ENCODE results near the gene AFAP1.

The AFAP1 gene

DNA sequence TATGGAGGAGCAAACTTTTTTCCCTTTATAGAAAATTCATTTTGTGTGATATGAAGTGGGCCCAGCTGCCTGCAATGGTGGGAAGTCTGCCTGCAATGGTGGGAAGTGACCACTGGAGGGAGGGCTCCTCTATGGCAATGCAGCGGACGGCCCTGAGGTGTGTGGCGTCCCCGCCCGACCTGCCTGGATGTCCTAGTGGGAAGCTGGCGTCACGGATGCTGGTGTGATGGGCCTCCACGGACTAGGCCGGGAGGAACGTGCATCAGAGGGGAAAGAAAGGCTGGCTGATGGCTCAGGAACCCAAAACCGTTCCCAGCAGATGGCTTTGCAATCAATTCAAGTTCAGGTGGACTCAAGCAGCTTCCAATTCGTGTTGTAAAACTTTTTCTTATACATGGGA lies 177.9 kb downstream of the AFAP1 start:
- Histone ChIP-seq H3K9me3 (replicated peaks in 1 of 11) (no peaks in the 10 kb centered on the region), H3K4me3 (no peak overlapping the region), H3K36me3 (peaks cover 0 to 31% (median 0%) of the 10 kb centered on the region in 11 experiments; a peak in 3 of 22 replicates), H3K4me1 (peaks cover 28 to 52% (median 38%) of the 10 kb centered on the region in 10 experiments), H3K4me2 (peak overlapping the region in 6 of 11 experiments; percentile 0 to 49 (median 7); a peak in 7 of 22 replicates), H3K27me3 (peaks cover 0 to 6% (median 0%) of the 10 kb centered on the region in 11 experiments; a peak in 2 of 22 replicates), H4K20me1 (peaks cover 0 to 42% (median 0%) of the 10 kb centered on the region in 11 experiments; a peak in 8 of 22 replicates), H3K9ac (no peak overlapping the region), H3K27ac (no peak overlapping the region)
- no peak for TF ChIP-seq Cebpa-rat (IDR thresholded peaks at IDR 0.05)

DNA sequence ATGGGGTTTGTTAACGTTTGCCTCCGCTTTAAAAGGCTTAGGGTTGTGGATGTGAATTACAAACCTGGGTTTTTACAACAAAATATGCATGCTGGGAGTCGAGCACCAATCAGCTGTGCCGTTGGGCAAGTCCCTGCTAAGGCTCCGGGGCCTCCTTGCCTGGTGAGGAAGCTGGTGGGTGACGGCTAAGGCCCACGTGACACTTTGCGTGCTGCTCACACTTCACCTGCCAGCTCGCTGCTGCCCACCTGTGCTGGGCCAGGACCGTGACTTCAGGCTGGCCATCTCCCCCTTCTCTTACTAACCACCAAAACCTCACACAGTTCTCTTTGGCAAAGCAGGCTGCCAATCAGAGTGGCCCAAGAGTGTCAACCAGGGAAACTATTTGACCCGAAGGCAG lies 178.3 kb downstream of the AFAP1 start:
- Histone ChIP-seq H3K9ac (no peak overlapping the region), H3K4me1 (peaks cover 31 to 56% (median 42%) of the 10 kb centered on the region in 10 experiments), H3K27ac (no peak overlapping the region), H3K9me3 (replicated peaks in 1 of 11) (no peaks in the 10 kb centered on the region), H3K4me2 (peak overlapping the region in 1 of 11 experiments; percentile 49; a peak in 2 of 22 replicates), H3K36me3 (peaks cover 0 to 27% (median 0%) of the 10 kb centered on the region in 11 experiments; a peak in 3 of 22 replicates), H4K20me1 (peaks cover 0 to 42% (median 0%) of the 10 kb centered on the region in 11 experiments; a peak in 8 of 22 replicates), H3K27me3 (peaks cover 0 to 6% (median 0%) of the 10 kb centered on the region in 11 experiments; a peak in 1 of 22 replicates), H3K4me3 (no peak overlapping the region)
- TF ChIP-seq Cebpa-rat (IDR thresholded peaks at IDR 0.05), result no peak

DNA sequence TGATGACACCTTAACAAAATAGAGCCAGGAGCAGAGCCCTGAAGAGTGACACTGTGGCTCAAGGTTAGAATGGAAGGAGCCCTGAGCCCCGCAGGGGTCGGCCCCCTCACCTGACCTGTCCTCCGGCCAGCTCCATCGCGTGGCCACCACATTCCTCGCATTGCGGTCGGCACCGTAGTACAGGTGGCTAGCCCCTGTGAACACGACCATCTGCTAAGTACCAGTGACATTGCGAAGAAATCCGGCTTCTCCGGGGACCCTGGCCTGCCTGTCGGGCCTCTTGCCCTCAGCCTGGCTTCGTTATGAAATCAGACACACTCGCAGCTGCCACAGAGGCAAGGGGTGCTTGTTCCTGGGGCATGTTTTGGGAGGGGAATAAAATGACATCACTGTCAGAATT lies 179.0 kb downstream of the AFAP1 start:
- H4K20me1 ChIP-seq, result peaks cover 0 to 42% (median 0%) of the 10 kb centered on the region in 11 experiments; a peak in 8 of 22 replicates
- H3K4me2 ChIP-seq, result peak overlapping the region in 3 of 11 experiments; percentile 77 to 87 (median 86); a peak in 3 of 22 replicates
- no peak overlapping the region for H3K4me3 ChIP-seq
- peaks cover 31 to 62% (median 43%) of the 10 kb centered on the region in 10 experiments for H3K4me1 ChIP-seq
- no peak overlapping the region for H3K9ac ChIP-seq
- peaks cover 0 to 22% (median 0%) of the 10 kb centered on the region in 11 experiments; a peak in 3 of 22 replicates for H3K36me3 ChIP-seq
- no peaks in the 10 kb centered on the region for H3K9me3 ChIP-seq (replicated peaks in 1 of 11)
- peaks cover 0 to 10% (median 0%) of the 10 kb centered on the region in 11 experiments; a peak in 3 of 22 replicates for H3K27me3 ChIP-seq
- no peak for TF ChIP-seq Cebpa-rat (IDR thresholded peaks at IDR 0.05)
- H3K27ac ChIP-seq, result peak overlapping the region in 1 of 11 experiments; percentile 36; a peak in 1 of 22 replicates

DNA sequence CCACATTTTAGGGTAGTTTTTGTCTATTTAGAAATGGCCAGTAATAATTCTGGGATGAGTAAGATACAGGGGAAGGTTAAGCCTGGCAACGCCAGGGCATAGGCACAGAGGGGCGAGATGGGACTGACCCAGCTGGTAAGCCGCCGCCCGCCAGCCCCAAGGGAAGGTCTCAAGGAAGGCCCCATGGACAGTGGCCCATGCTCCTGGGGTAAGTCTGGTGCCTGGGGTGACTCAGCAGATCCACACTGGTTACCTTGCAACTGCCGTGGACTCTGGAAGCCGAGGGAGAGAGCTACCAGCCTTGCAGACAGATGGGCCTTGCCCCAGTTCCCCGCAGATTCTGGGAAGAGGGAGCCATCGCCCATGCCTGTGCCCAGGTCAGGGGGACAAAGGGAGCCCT lies 179.4 kb downstream of the AFAP1 start:
- H3K27ac ChIP-seq, result no peak overlapping the region; a peak in 1 of 22 replicates
- peaks cover 31 to 67% (median 43%) of the 10 kb centered on the region in 10 experiments for H3K4me1 ChIP-seq
- peaks cover 0 to 15% (median 0%) of the 10 kb centered on the region in 11 experiments; a peak in 3 of 22 replicates for H3K27me3 ChIP-seq
- H3K36me3 ChIP-seq, result peaks cover 0 to 17% (median 0%) of the 10 kb centered on the region in 11 experiments; a peak in 3 of 22 replicates
- no peak overlapping the region for H3K9ac ChIP-seq
- no peaks in the 10 kb centered on the region for H3K9me3 ChIP-seq (replicated peaks in 1 of 11)
- no peak overlapping the region for H3K4me3 ChIP-seq
- peaks cover 0 to 42% (median 0%) of the 10 kb centered on the region in 11 experiments; a peak in 7 of 22 replicates for H4K20me1 ChIP-seq
- H3K4me2 ChIP-seq, result peak overlapping the region in 5 of 11 experiments; percentile 72 to 88 (median 86); a peak in 7 of 22 replicates
- no peak for TF ChIP-seq Cebpa-rat (IDR thresholded peaks at IDR 0.05)

DNA sequence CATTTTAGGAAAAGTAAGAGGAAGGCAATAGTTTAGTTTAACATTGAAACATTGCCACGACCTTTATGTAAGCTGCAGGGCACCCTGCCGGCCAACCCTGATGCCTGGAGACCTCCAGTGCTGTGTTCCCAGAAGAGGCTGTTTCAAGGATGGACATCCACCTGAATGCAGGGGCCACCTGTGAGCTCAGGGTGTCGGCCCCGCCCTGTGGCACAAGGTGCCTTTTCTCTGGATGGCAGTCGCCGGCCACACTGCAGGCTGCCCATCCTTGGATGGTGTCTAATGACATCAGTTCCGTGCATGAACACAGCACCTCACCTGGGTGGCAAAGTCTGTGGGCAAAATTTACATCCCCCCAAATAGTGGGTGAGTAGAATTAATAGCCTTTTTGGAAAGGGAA lies 180.0 kb downstream of the AFAP1 start:
- peaks cover 0 to 37% (median 0%) of the 10 kb centered on the region in 11 experiments; a peak in 6 of 22 replicates for H4K20me1 ChIP-seq

DNA sequence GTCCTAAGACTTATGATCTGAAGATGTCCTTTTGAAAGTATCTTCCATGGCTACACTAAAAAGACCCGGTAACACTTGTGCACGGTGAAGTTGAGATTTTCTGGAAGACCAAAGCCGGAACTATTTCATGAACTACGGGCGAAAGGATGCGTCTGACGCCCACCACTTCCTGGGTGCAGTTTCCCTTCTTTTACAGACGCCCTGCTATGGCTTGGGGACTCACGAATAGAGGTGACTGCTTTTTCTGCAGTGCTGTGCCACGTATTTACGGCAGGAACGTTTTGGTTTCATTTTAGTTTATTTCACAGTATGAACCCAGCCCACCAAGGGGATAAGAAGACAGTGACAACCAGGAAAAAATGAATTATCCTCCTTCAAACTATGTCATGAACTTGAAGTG lies 180.4 kb downstream of the AFAP1 start:
- Histone ChIP-seq H3K4me3 (peak overlapping the region in 3 of 10 experiments; percentile 14 to 36 (median 22); a peak in 4 of 20 replicates), H3K9ac (peak overlapping the region in 3 of 11 experiments; percentile 1 to 34 (median 20); a peak in 3 of 22 replicates), H3K9me3 (replicated peaks in 1 of 11) (no peaks in the 10 kb centered on the region), H3K4me1 (peaks cover 31 to 68% (median 43%) of the 10 kb centered on the region in 10 experiments), H3K4me2 (peak overlapping the region; percentile 58 to 88 (median 72)), H3K27me3 (peaks cover 0 to 16% (median 0%) of the 10 kb centered on the region in 11 experiments; a peak in 3 of 22 replicates), H3K27ac (no peak overlapping the region), H3K36me3 (peaks cover 0 to 16% (median 0%) of the 10 kb centered on the region in 11 experiments; a peak in 2 of 22 replicates), H4K20me1 (peaks cover 0 to 35% (median 0%) of the 10 kb centered on the region in 11 experiments; a peak in 4 of 22 replicates)
- no peak for TF ChIP-seq Cebpa-rat (IDR thresholded peaks at IDR 0.05)

More for the DNA sequence above, 180.0 kb downstream of the AFAP1 start:
- H3K9me3 ChIP-seq (replicated peaks in 1 of 11), result no peaks in the 10 kb centered on the region
- H3K4me2 ChIP-seq, result peak overlapping the region; percentile 58 to 88 (median 72)
- H3K27ac ChIP-seq, result no peak overlapping the region
- peak overlapping the region in 2 of 10 experiments; percentile 14 to 22; a peak in 2 of 20 replicates for H3K4me3 ChIP-seq
- H3K4me1 ChIP-seq, result peaks cover 31 to 68% (median 43%) of the 10 kb centered on the region in 10 experiments
- peaks cover 0 to 16% (median 0%) of the 10 kb centered on the region in 11 experiments; a peak in 2 of 22 replicates for H3K36me3 ChIP-seq
- no peak for TF ChIP-seq Cebpa-rat (IDR thresholded peaks at IDR 0.05)
- peak overlapping the region in 3 of 11 experiments; percentile 20 to 37 (median 34); a peak in 2 of 22 replicates for H3K9ac ChIP-seq
- peaks cover 0 to 16% (median 0%) of the 10 kb centered on the region in 11 experiments; a peak in 3 of 22 replicates for H3K27me3 ChIP-seq

DNA sequence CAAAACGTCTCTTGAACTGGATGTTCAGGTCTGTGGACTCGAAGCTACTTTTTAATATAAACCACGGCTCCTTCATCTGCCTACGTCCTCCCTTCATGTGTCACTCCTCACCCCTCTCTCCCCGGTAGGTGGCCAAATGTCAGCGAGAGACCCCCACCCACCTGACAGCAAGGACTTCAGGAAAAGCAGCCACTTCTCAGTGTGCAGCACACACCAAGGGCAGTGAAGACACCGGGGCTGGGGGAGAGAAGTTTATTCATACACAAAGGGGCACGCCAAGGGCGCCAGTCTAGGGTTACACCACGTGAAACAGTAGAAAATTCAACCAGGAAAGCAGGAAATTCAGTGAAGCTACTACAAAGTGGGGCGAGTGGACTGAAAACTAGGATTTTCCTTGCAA lies 181.2 kb downstream of the AFAP1 start:
- Histone ChIP-seq H3K4me3 (no peak overlapping the region), H3K4me1 (peaks cover 31 to 68% (median 43%) of the 10 kb centered on the region in 10 experiments), H3K9ac (no peak overlapping the region), H3K27ac (no peak overlapping the region), H3K9me3 (replicated peaks in 1 of 11) (no peaks in the 10 kb centered on the region), H4K20me1 (peaks cover 0 to 32% (median 0%) of the 10 kb centered on the region in 11 experiments; a peak in 4 of 22 replicates), H3K4me2 (peak overlapping the region; percentile 4 to 88 (median 66); a peak in 12 of 22 replicates), H3K27me3 (peaks cover 0 to 16% (median 0%) of the 10 kb centered on the region in 11 experiments; a peak in 3 of 22 replicates), H3K36me3 (peaks cover 0 to 12% (median 0%) of the 10 kb centered on the region in 11 experiments; a peak in 2 of 22 replicates)
- no peak for TF ChIP-seq Cebpa-rat (IDR thresholded peaks at IDR 0.05)

DNA sequence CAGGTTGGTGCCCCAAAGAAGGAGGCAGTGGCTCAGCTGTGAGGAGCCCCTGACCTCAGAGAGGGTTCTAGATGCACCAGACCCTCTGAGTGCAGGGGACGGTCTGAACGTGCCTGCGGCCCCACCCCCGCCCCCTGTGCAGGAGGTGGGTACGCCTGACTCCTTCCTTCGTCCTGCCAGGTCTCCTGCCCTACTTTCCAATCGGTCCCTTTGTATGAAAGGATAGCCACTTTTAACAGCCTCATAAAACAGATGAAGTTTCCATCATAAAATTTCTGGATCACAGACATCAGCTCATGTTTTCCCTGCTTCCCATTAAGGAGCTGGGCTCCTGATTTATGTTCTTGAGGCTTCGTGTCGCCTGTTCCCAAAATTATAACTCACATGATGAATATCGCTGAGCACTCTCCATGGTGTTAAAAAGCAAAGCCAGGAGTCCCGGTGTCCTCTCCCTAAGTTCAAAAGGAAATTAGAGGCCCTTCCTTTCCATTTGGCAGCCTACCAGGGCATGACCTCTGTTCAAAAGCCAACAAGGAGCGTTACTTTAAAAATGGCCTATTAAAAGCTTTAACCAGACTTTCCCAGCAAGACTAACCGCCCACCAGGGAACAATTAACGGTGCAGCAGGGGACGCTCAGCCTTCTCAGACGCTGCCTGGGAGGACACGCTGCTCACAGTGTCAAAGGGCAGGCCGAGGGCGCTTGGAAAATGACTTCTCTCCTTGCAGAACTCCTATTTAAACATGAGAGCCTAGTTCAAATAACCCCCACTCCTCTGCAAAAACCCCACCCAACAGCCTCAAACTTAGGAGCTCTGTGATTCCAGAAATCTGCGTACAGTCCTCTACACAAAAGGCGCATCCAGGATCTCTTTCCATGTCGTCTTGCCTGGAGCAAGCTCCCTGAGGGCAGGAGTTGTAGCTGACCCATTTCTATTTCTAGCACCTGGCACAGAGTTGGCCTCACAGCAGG lies 181.9 kb downstream of the AFAP1 start:
- Histone ChIP-seq H3K27ac (no peak overlapping the region), H3K36me3 (0 out of 22 replicates have a peak, but pooled peaks cover 0 to 9% (median 0%) of the 10 kb centered on the region in 11 experiments)

More for the DNA sequence above, 181.9 kb downstream of the AFAP1 start:
- Histone ChIP-seq H3K9ac (no peak overlapping the region), H4K20me1 (peaks cover 0 to 30% (median 0%) of the 10 kb centered on the region in 11 experiments; a peak in 4 of 22 replicates), H3K27me3 (peaks cover 0 to 16% (median 0%) of the 10 kb centered on the region in 11 experiments; a peak in 3 of 22 replicates), H3K4me2 (peak overlapping the region; percentile 50 to 87 (median 68)), H3K4me3 (no peak overlapping the region), H3K9me3 (replicated peaks in 1 of 11) (no peaks in the 10 kb centered on the region), H3K4me1 (peaks cover 34 to 71% (median 44%) of the 10 kb centered on the region in 10 experiments)
- no peak for TF ChIP-seq Cebpa-rat (IDR thresholded peaks at IDR 0.05)

Data from BLaER1 treated with 17β-estradiol and CSF1 and Interleukin-3, amounts not matched to agents 10 nM and 100 nM (cell line).